Neural cell (in vitro differentiated cells): ENCODE measurements around the gene VPS13D. TPM values are rescaled to one million over a fixed set of nuclear protein-coding genes. Genes with fewer than 3 reads are reported as not detected.

Source experiments
- H2AFZ ChIP-seq: fragments of 200-600, 300-800 bp; sonication (generic), shearing (Covaris generic); 2 replicates; pipeline ENCODE4 v1.6.0; 2014; ENCODE audit warnings: low read depth, mild to moderate bottlenecking, antibody characterized with exemption, low read length, moderate library complexity
- H3F3A ChIP-seq: fragments of 200-600 bp; shearing (Covaris generic); 2 replicates; pipeline ENCODE4 v1.6.1; 2016; ENCODE audit warnings: mild to moderate bottlenecking, moderate library complexity, mixed read lengths, antibody characterized with exemption, low read length; ENCODE audit not compliant: insufficient read depth, poor library complexity, severe bottlenecking
- H3K27ac ChIP-seq: fragments of 200-600, 300-800 bp; sonication (generic), shearing (Covaris generic); 2 replicates; pipeline ENCODE4 v1.5.1; 2014; ENCODE audit warnings: mild to moderate bottlenecking, low read length, moderate library complexity
- H3K27me3 ChIP-seq: fragments of 300-800, 200-600 bp; sonication (generic), shearing (Covaris generic); 2 replicates; pipeline ENCODE4 v1.6.0; 2014; ENCODE audit warnings: mild to moderate bottlenecking, low read depth, low read length, moderate library complexity; ENCODE audit not compliant: insufficient read depth
- H3K36me3 ChIP-seq: fragments of 300-800, 200-600 bp; sonication (generic), shearing (Covaris generic); 2 replicates; pipeline ENCODE4 v1.5.1; 2014; ENCODE audit warnings: mild to moderate bottlenecking, antibody characterized with exemption, low read length, moderate library complexity; ENCODE audit not compliant: insufficient read depth
- H3K4me2 ChIP-seq: fragments of 300-800, 200-600 bp; sonication (generic), shearing (Covaris generic); 2 replicates; pipeline ENCODE4 v1.6.0; 2014; ENCODE audit warnings: mild to moderate bottlenecking, low read length
- H3K4me3 ChIP-seq: fragments of 300-800, 200-600 bp; sonication (generic), shearing (Covaris generic); 2 replicates; pipeline ENCODE4 v1.5.1; 2014; ENCODE audit warnings: mild to moderate bottlenecking, low read length, moderate library complexity
- H3K79me2 ChIP-seq: fragments of 200-600 bp; shearing (Covaris generic); replicated peaks from 2 replicates; pipeline ENCODE4 v1.6.0; 2014; ENCODE audit warnings: mild to moderate bottlenecking, low read length, moderate library complexity; ENCODE audit not compliant: insufficient read depth
- H3K9ac ChIP-seq: fragments of 300-800, 200-600 bp; sonication (generic), shearing (Covaris generic); 2 replicates; pipeline ENCODE4 v1.6.1; 2016; ENCODE audit warnings: mild to moderate bottlenecking, low read length, mixed read lengths
- H3K9me2 ChIP-seq: fragments of 200-600 bp; shearing (Covaris generic); 2 replicates; pipeline ENCODE4 v1.6.1; 2016; ENCODE audit warnings: mild to moderate bottlenecking, low read length, mixed read lengths; ENCODE audit not compliant: insufficient read depth
- H3K9me3 ChIP-seq: fragments of 200-600, 300-800 bp; sonication (generic), shearing (Covaris generic); 2 replicates; pipeline ENCODE4 v1.6.1; 2016; ENCODE audit warnings: mild to moderate bottlenecking, mixed run types, low read length, moderate library complexity, mixed read lengths
- H4K20me1 ChIP-seq: fragments of 200-600 bp; shearing (Covaris generic); 2 replicates; pipeline ENCODE4 v1.6.1; 2016; ENCODE audit warnings: mild to moderate bottlenecking, mixed run types; ENCODE audit not compliant: insufficient read depth
- CTCF ChIP-seq: fragments of 450-650 bp; IDR thresholded peaks from 2 replicates; pipeline ENCODE4 v1.5.1; 2014; ENCODE audit warnings: antibody characterized with exemption, mild to moderate bottlenecking, moderate library complexity; ENCODE audit not compliant: poor library complexity, severe bottlenecking
- EP300 ChIP-seq: fragments of 450-650 bp; conservative IDR thresholded peaks from 2 replicates; pipeline ENCODE4 v1.6.1; 2014; ENCODE audit warnings: antibody characterized with exemption, mild to moderate bottlenecking, moderate library complexity; ENCODE audit not compliant: poor library complexity, severe bottlenecking
- EZH2 ChIP-seq: fragments of 200-600, 300-800 bp; shearing (Covaris generic), sonication (generic); IDR thresholded peaks from 2 replicates; pipeline ENCODE4 v1.6.1; 2014; ENCODE audit warnings: antibody characterized with exemption, low read length, borderline replicate concordance, mild to moderate bottlenecking; ENCODE audit not compliant: insufficient read depth, poor library complexity, severe bottlenecking
- MXI1 ChIP-seq: fragments of 450-650 bp; conservative IDR thresholded peaks from 2 replicates; pipeline ENCODE4 v1.6.1; 2014; ENCODE audit warnings: antibody characterized with exemption, mild to moderate bottlenecking; ENCODE audit not compliant: poor library complexity, severe bottlenecking
- POLR2AphosphoS5 ChIP-seq: IDR thresholded peaks from 2 replicates; pipeline ENCODE4 v1.6.1; 2012
- RAD21 ChIP-seq: fragments of 450-650 bp; conservative IDR thresholded peaks from 2 replicates; pipeline ENCODE4 v1.6.1; 2014; ENCODE audit warnings: antibody characterized with exemption, mild to moderate bottlenecking, moderate library complexity
- REST ChIP-seq: IDR thresholded peaks from 2 replicates; pipeline ENCODE4 v1.6.1; 2012; ENCODE audit warnings: borderline replicate concordance
- SMC3 ChIP-seq: fragments of 450-650 bp; conservative IDR thresholded peaks from 2 replicates; pipeline ENCODE4 v1.6.1; 2014; ENCODE audit warnings: antibody characterized with exemption, mild to moderate bottlenecking, moderate library complexity; ENCODE audit not compliant: poor library complexity
- TAF1 ChIP-seq: IDR thresholded peaks from 2 replicates; pipeline ENCODE4 v1.6.1; 2012; ENCODE audit warnings: low read depth
- polyA plus RNA-seq: library from polyadenylated mRNA; depleted of rRNA; stranded (reverse); fragments of >200 nt; gene quantifications from 2 replicates; pipeline ENCODE4 v1.2.3, GENCODE V29; 2014

Gene VPS13D
- polyA plus RNA-seq, 1 donor from 2014 or later, result 24.5 TPM

- H3K9me2 ChIP-seq, result no peaks in the 10 kb centered on the region
- H3K9ac ChIP-seq, result no peak overlapping the region
- H3K4me3 ChIP-seq, result no peak overlapping the region
- H3K27me3 ChIP-seq, result no peaks in the 10 kb centered on the region
- H3K27ac ChIP-seq, result no peak overlapping the region
- H4K20me1 ChIP-seq, result no peaks in the 10 kb centered on the region
- H3F3A ChIP-seq, result no peaks in the 10 kb centered on the region
- TF ChIP-seq CTCF (no peak), SMC3 (no peak), EZH2 (no peak), TAF1 (no peak), EP300 (no peak), RAD21 (no peak), REST (no peak), POLR2AphosphoS5 (no peak), MXI1 (no peak)
- H2AFZ ChIP-seq, result no peak overlapping the region
- H3K9me3 ChIP-seq, result no peaks in the 10 kb centered on the region
- H3K4me2 ChIP-seq, result no peak overlapping the region
- H3K79me2 ChIP-seq, result no peaks in the 10 kb centered on the region
- H3K36me3 ChIP-seq, result no peaks in the 10 kb centered on the region
Measured at GRCh38 chr1:12472798-12473551, 243.1 kb downstream of the VPS13D start.

GRCh38 chr1:12473596-12474362 is 243.9 kb downstream of the VPS13D start:
- Histone ChIP-seq H3K79me2 (no peaks in the 10 kb centered on the region), H3K36me3 (no peaks in the 10 kb centered on the region), H3K4me2 (no peak overlapping the region), H3K9me3 (no peaks in the 10 kb centered on the region), H3K27me3 (no peaks in the 10 kb centered on the region), H3K9ac (no peak overlapping the region), H3K9me2 (no peaks in the 10 kb centered on the region), H4K20me1 (no peaks in the 10 kb centered on the region), H3K27ac (no peak overlapping the region), H3F3A (no peaks in the 10 kb centered on the region), H3K4me3 (no peak overlapping the region), H2AFZ (no peak overlapping the region)
- TF ChIP-seq RAD21, result no peak
- TF ChIP-seq EZH2, result no peak
- no peak for TF ChIP-seq MXI1
- no peak for TF ChIP-seq REST
- no peak for TF ChIP-seq EP300
- TF ChIP-seq TAF1, result no peak
- no peak for TF ChIP-seq CTCF
- TF ChIP-seq SMC3, result no peak
- TF ChIP-seq POLR2AphosphoS5, result no peak
